GM12865 (cell line): ENCODE data around the gene C6orf136.

Experiments used
- DNase-seq: peaks from one replicate; pipeline ENCODE4 v3.0.0; 2010; ENCODE audit warnings: low read depth
- H3K4me3 ChIP-seq: 2 replicates; pipeline ENCODE4 v1.5.1; 2011; ENCODE audit warnings: mild to moderate bottlenecking, low read depth, low read length, control low read depth
- CTCF ChIP-seq: IDR thresholded peaks from 2 replicates; pipeline ENCODE4 v1.5.1; 2011; ENCODE audit warnings: low read length, control low read depth, low read depth, inconsistent platforms; ENCODE audit not compliant: insufficient read depth; ENCODE audit errors: missing control alignments

C6orf136 gene

GRCh38 chr6:30689985-30690384 lies 43.1 kb downstream of the C6orf136 start:
- no peak for TF ChIP-seq CTCF
- no peak for DNase-seq
- H3K4me3 ChIP-seq, result peak overlapping the region; percentile 96

- DNase-seq, result peak; percentile 84
- TF ChIP-seq CTCF, result no peak
- peak within 1 kb of the TSS; percentile 96 for H3K4me3 ChIP-seq
Observed at GRCh38 chr6:30690403-30691207, 43.7 kb downstream of the C6orf136 start, which contains the start of gene NRM. NRM (minus strand) TSS chr6:30690984; CDS start chr6:30690974, 10 bp downstream.

- H3K4me3 ChIP-seq, result peak overlapping the region; percentile 96
- no peak for TF ChIP-seq CTCF
- no peak for DNase-seq
Observed at GRCh38 chr6:30691208-30691847, 44.4 kb downstream of the C6orf136 start.

GRCh38 chr6:30696432-30696831 lies 49.5 kb downstream of the C6orf136 start:
- DNase-seq, result no peak
- no peak for TF ChIP-seq CTCF
- no peak overlapping the region for H3K4me3 ChIP-seq

GRCh38 chr6:30700340-30700739 lies 53.4 kb downstream of the C6orf136 start:
- no peak for TF ChIP-seq CTCF
- DNase-seq, result no peak
- H3K4me3 ChIP-seq, result no peak overlapping the region
